ENCODE data around the gene NCKAP5L.

Gene NCKAP5L

GRCh38 chr12:49827401-49828099 is 663 bp downstream of the NCKAP5L start:
- Histone ChIP-seq H3K27ac (peak overlapping the region; percentile 41 to 84 (median 75); a peak in 20 of 22 replicates), H3K36me3 (peaks cover 0 to 17% (median 7%) of the 10 kb centered on the region in 11 experiments; a peak in 14 of 22 replicates), H3K27me3 (no peaks in the 10 kb centered on the region), H3K9ac (peak overlapping the region; percentile 71 to 84 (median 82)), H3K4me2 (peak overlapping the region; percentile 92 to 100 (median 97)), H3K4me1 (peaks cover 49 to 63% (median 59%) of the 10 kb centered on the region in 10 experiments), H4K20me1 (peaks cover 0 to 52% (median 45%) of the 10 kb centered on the region in 11 experiments; a peak in 20 of 22 replicates), H3K4me3 (peak overlapping the region; percentile 66 to 84 (median 70)), H3K9me3 (replicated peaks in 1 of 11) (no peaks in the 10 kb centered on the region)
- no peak for TF ChIP-seq Cebpa-rat (IDR thresholded peaks at IDR 0.05)

GRCh38 chr12:49827051-49827400 is 1.2 kb downstream of the NCKAP5L start:
- H4K20me1 ChIP-seq, result peaks cover 0 to 53% (median 45%) of the 10 kb centered on the region in 11 experiments; a peak in 20 of 22 replicates
- peaks cover 0 to 22% (median 12%) of the 10 kb centered on the region in 11 experiments; a peak in 15 of 22 replicates for H3K36me3 ChIP-seq
- peak overlapping the region; percentile 19 to 84 (median 75); a peak in 18 of 22 replicates for H3K27ac ChIP-seq
- peak overlapping the region; percentile 66 to 84 (median 70) for H3K4me3 ChIP-seq
- H3K4me2 ChIP-seq, result peak overlapping the region; percentile 92 to 100 (median 97)
- no peak for TF ChIP-seq Cebpa-rat (IDR thresholded peaks at IDR 0.05)
- peaks cover 54 to 68% (median 64%) of the 10 kb centered on the region in 10 experiments for H3K4me1 ChIP-seq
- H3K9me3 ChIP-seq (replicated peaks in 1 of 11), result no peaks in the 10 kb centered on the region
- H3K27me3 ChIP-seq, result no peaks in the 10 kb centered on the region
- peak overlapping the region; percentile 71 to 84 (median 82) for H3K9ac ChIP-seq

- Histone ChIP-seq H3K4me1 (peaks cover 65 to 78% (median 74%) of the 10 kb centered on the region in 10 experiments), H3K4me3 (peak overlapping the region in 3 of 10 experiments; percentile 67 to 84 (median 77); a peak in 5 of 20 replicates), H3K9ac (peak overlapping the region in 7 of 11 experiments; percentile 21 to 84 (median 81); a peak in 9 of 22 replicates), H3K36me3 (peaks cover 0 to 25% (median 13%) of the 10 kb centered on the region in 11 experiments; a peak in 15 of 22 replicates), H3K9me3 (replicated peaks in 1 of 11) (no peaks in the 10 kb centered on the region), H4K20me1 (peaks cover 0 to 62% (median 45%) of the 10 kb centered on the region in 11 experiments; a peak in 21 of 22 replicates), H3K27me3 (no peaks in the 10 kb centered on the region), H3K27ac (peak overlapping the region in 8 of 11 experiments; percentile 46 to 94 (median 79); a peak in 13 of 22 replicates), H3K4me2 (peak overlapping the region; percentile 92 to 100 (median 97))
- no peak for TF ChIP-seq Cebpa-rat (IDR thresholded peaks at IDR 0.05)
Measured at GRCh38 chr12:49825971-49826421, 2.2 kb downstream of the NCKAP5L start.

- peak overlapping the region; percentile 53 to 100 (median 96) for H3K4me2 ChIP-seq
- H4K20me1 ChIP-seq, result peaks cover 3 to 67% (median 45%) of the 10 kb centered on the region in 11 experiments; a peak in 21 of 22 replicates
- no peak for TF ChIP-seq Cebpa-rat (IDR thresholded peaks at IDR 0.05)
- peak overlapping the region in 7 of 11 experiments; percentile 21 to 83 (median 70); a peak in 12 of 22 replicates for H3K9ac ChIP-seq
- no peaks in the 10 kb centered on the region for H3K27me3 ChIP-seq
- H3K4me3 ChIP-seq, result peak overlapping the region in 5 of 10 experiments; percentile 29 to 77 (median 58); a peak in 9 of 20 replicates
- H3K9me3 ChIP-seq (replicated peaks in 1 of 11), result no peaks in the 10 kb centered on the region
- H3K4me1 ChIP-seq, result peaks cover 70 to 84% (median 80%) of the 10 kb centered on the region in 10 experiments
- H3K36me3 ChIP-seq, result peaks cover 0 to 25% (median 13%) of the 10 kb centered on the region in 11 experiments; a peak in 15 of 22 replicates
- peak overlapping the region in 9 of 11 experiments; percentile 46 to 94 (median 74); a peak in 18 of 22 replicates for H3K27ac ChIP-seq
Measured at GRCh38 chr12:49825360-49825970, 2.7 kb downstream of the NCKAP5L start.

GRCh38 chr12:49824895-49825294 is 3.3 kb downstream of the NCKAP5L start:
- Histone ChIP-seq H3K9ac (peak overlapping the region in 8 of 11 experiments; percentile 12 to 83 (median 66); a peak in 13 of 22 replicates), H3K9me3 (replicated peaks in 1 of 11) (no peaks in the 10 kb centered on the region), H4K20me1 (peaks cover 3 to 73% (median 49%) of the 10 kb centered on the region in 11 experiments; a peak in 21 of 22 replicates), H3K4me1 (peaks cover 71 to 89% (median 85%) of the 10 kb centered on the region in 10 experiments), H3K4me3 (peak overlapping the region in 5 of 10 experiments; percentile 29 to 77 (median 58); a peak in 9 of 20 replicates), H3K36me3 (peaks cover 0 to 25% (median 13%) of the 10 kb centered on the region in 11 experiments; a peak in 15 of 22 replicates), H3K27me3 (no peaks in the 10 kb centered on the region), H3K4me2 (peak overlapping the region; percentile 53 to 100 (median 96)), H3K27ac (peak overlapping the region in 9 of 11 experiments; percentile 46 to 94 (median 74); a peak in 18 of 22 replicates)
- no peak for TF ChIP-seq Cebpa-rat (IDR thresholded peaks at IDR 0.05)

- Histone ChIP-seq H3K4me2 (peak overlapping the region; percentile 53 to 100 (median 96); a peak in 21 of 22 replicates), H3K4me3 (peak overlapping the region in 5 of 10 experiments; percentile 7 to 40 (median 16); a peak in 7 of 20 replicates), H3K27ac (peak overlapping the region in 9 of 11 experiments; percentile 20 to 94 (median 74); a peak in 15 of 22 replicates), H4K20me1 (peaks cover 6 to 78% (median 53%) of the 10 kb centered on the region in 11 experiments; a peak in 21 of 22 replicates), H3K9ac (peak overlapping the region in 7 of 11 experiments; percentile 12 to 83 (median 59); a peak in 12 of 22 replicates), H3K9me3 (replicated peaks in 1 of 11) (no peaks in the 10 kb centered on the region), H3K36me3 (peaks cover 0 to 25% (median 13%) of the 10 kb centered on the region in 11 experiments; a peak in 15 of 22 replicates), H3K27me3 (no peaks in the 10 kb centered on the region), H3K4me1 (peaks cover 68 to 91% (median 89%) of the 10 kb centered on the region in 10 experiments)
- TF ChIP-seq Cebpa-rat (IDR thresholded peaks at IDR 0.05), result no peak
Measured at GRCh38 chr12:49824416-49824815, 3.8 kb downstream of the NCKAP5L start.

GRCh38 chr12:49823951-49824350 is 4.3 kb downstream of the NCKAP5L start:
- Histone ChIP-seq H4K20me1 (peaks cover 9 to 82% (median 55%) of the 10 kb centered on the region in 11 experiments; a peak in 21 of 22 replicates), H3K9me3 (replicated peaks in 1 of 11) (no peaks in the 10 kb centered on the region), H3K4me1 (peaks cover 63 to 90% (median 84%) of the 10 kb centered on the region in 10 experiments), H3K27me3 (no peaks in the 10 kb centered on the region), H3K4me3 (peak overlapping the region in 2 of 10 experiments; percentile 7 to 40; a peak in 1 of 20 replicates), H3K4me2 (peak overlapping the region in 9 of 11 experiments; percentile 92 to 100 (median 97); a peak in 16 of 22 replicates), H3K27ac (peak overlapping the region in 7 of 11 experiments; percentile 20 to 94 (median 84); a peak in 12 of 22 replicates), H3K36me3 (peaks cover 0 to 25% (median 13%) of the 10 kb centered on the region in 11 experiments; a peak in 15 of 22 replicates), H3K9ac (peak overlapping the region in 6 of 11 experiments; percentile 53 to 83 (median 61); a peak in 8 of 22 replicates)
- no peak for TF ChIP-seq Cebpa-rat (IDR thresholded peaks at IDR 0.05)

GRCh38 chr12:49823350-49823749 is 4.9 kb downstream of the NCKAP5L start:
- Histone ChIP-seq H3K4me1 (peaks cover 59 to 91% (median 81%) of the 10 kb centered on the region in 10 experiments), H4K20me1 (peaks cover 9 to 85% (median 55%) of the 10 kb centered on the region in 11 experiments; a peak in 21 of 22 replicates), H3K27me3 (no peaks in the 10 kb centered on the region), H3K27ac (peak overlapping the region in 6 of 11 experiments; percentile 11 to 94 (median 80); a peak in 7 of 22 replicates), H3K36me3 (peaks cover 0 to 25% (median 13%) of the 10 kb centered on the region in 11 experiments; a peak in 15 of 22 replicates), H3K4me3 (no peak overlapping the region), H3K4me2 (peak overlapping the region in 5 of 11 experiments; percentile 95 to 100 (median 99); a peak in 10 of 22 replicates), H3K9ac (peak overlapping the region in 2 of 11 experiments; percentile 2 to 63; a peak in 1 of 22 replicates), H3K9me3 (replicated peaks in 1 of 11) (no peaks in the 10 kb centered on the region)
- TF ChIP-seq Cebpa-rat (IDR thresholded peaks at IDR 0.05), result no peak
